B cell (primary cell): ENCODE measurements around the gene FUT3.

Source experiments
- CTCF ChIP-seq: fragments of 200-600 bp; IDR thresholded peaks from one replicate; pipeline ENCODE4 v1.8.0; 2022; ENCODE audit warnings: antibody characterized with exemption, mild to moderate bottlenecking
- EZH2 ChIP-seq: IDR thresholded peaks from 2 replicates; pipeline ENCODE4 v1.6.1; 2012; ENCODE audit warnings: borderline replicate concordance, low read depth, mild to moderate bottlenecking, moderate library complexity, low read length; ENCODE audit not compliant: insufficient read depth, poor library complexity, severe bottlenecking

GRCh38 chr19:5817218-5817617, 34.0 kb downstream of the FUT3 start:
- TF ChIP-seq CTCF, result no peak
- no peak for TF ChIP-seq EZH2
